ENCODE measurements around the gene COLEC12. TPM values are rescaled to one million over a fixed set of nuclear protein-coding genes. Genes with fewer than 3 reads are reported as not detected.
A peak's percentile ranks its signal among the peaks of the same experiment; 100 is the strongest.

The COLEC12 gene
- total RNA-seq, 2 donors from 2014 or later = 10.9 to 15.3 TPM

- Histone ChIP-seq H3K27me3 (no peaks in the 10 kb centered on the region), H3K27ac (peak overlapping the region in 1 of 2 donors; percentile 9)
Observed at GRCh38 chr18:432791-433190, 67.7 kb downstream of the COLEC12 start.

GRCh38 chr18:429030-429429 is 71.5 kb downstream of the COLEC12 start:
- no peak for TF ChIP-seq CTCF (IDR thresholded peaks at IDR 0.05)
- no peaks in the 10 kb centered on the region for H3K36me3 ChIP-seq
- DNase-seq (ENCODE audit: low spot score) = no peak
- no peaks in the 10 kb centered on the region for H3K9me3 ChIP-seq
- H3K27ac ChIP-seq = no peak overlapping the region
- H3K4me3 ChIP-seq = no peak overlapping the region
- H3K4me1 ChIP-seq = peaks cover 0 to 22% of the 10 kb centered on the region in 2 donors
- H3K27me3 ChIP-seq = no peaks in the 10 kb centered on the region

More at GRCh38 chr18:432791-433190, 67.7 kb downstream of the COLEC12 start:
- DNase-seq (ENCODE audit: low spot score) = no peak
- Histone ChIP-seq H3K4me3 (no peak overlapping the region), H3K9me3 (no peaks in the 10 kb centered on the region), H3K4me1 (peaks cover 0 to 10% of the 10 kb centered on the region in 2 donors), H3K36me3 (no peaks in the 10 kb centered on the region)
- no peak for TF ChIP-seq CTCF (IDR thresholded peaks at IDR 0.05)

GRCh38 chr18:427005-427404 is 73.5 kb downstream of the COLEC12 start:
- Histone ChIP-seq H3K4me1 (peaks cover 0 to 13% of the 10 kb centered on the region in 2 donors), H3K4me3 (no peak overlapping the region), H3K27me3 (no peaks in the 10 kb centered on the region), H3K27ac (peak overlapping the region; percentile 24 to 33), H3K9me3 (no peaks in the 10 kb centered on the region), H3K36me3 (no peaks in the 10 kb centered on the region)
- DNase-seq (ENCODE audit: low spot score) = no peak
- no peak for TF ChIP-seq CTCF (IDR thresholded peaks at IDR 0.05)

GRCh38 chr18:425106-425745 is 75.3 kb downstream of the COLEC12 start:
- Histone ChIP-seq H3K9me3 (no peaks in the 10 kb centered on the region), H3K4me3 (no peak overlapping the region), H3K27ac (peak overlapping the region in 1 of 2 donors; percentile 29), H3K4me1 (peaks cover 0 to 13% of the 10 kb centered on the region in 2 donors), H3K36me3 (no peaks in the 10 kb centered on the region), H3K27me3 (no peaks in the 10 kb centered on the region)
- no peak for TF ChIP-seq CTCF (IDR thresholded peaks at IDR 0.05)
- no peak for DNase-seq (ENCODE audit: low spot score)

- no peaks in the 10 kb centered on the region for H3K27me3 ChIP-seq
- TF ChIP-seq CTCF (IDR thresholded peaks at IDR 0.05) = no peak
- H3K36me3 ChIP-seq = no peaks in the 10 kb centered on the region
- no peak for DNase-seq (ENCODE audit: low spot score)
- H3K27ac ChIP-seq = peak overlapping the region in 1 of 2 donors; percentile 29
- no peaks in the 10 kb centered on the region for H3K9me3 ChIP-seq
- H3K4me3 ChIP-seq = no peak overlapping the region
- H3K4me1 ChIP-seq = peaks cover 0 to 13% of the 10 kb centered on the region in 2 donors
Observed at GRCh38 chr18:424668-425067, 75.8 kb downstream of the COLEC12 start.

Measured in right atrium auricular region (tissue), 2 donors.